ENCODE measurements around the gene CSRP3.

Gene CSRP3

GRCh38 chr11:19134004-19134403, 67.8 kb downstream of the CSRP3 start:
- Histone ChIP-seq H3K4me3 (ENCODE audit: low read depth in 1 of 2, low read length in 2 of 2) (no peak overlapping the region), H3K9me3 (ENCODE audit: control insufficient read depth in 1 of 2, low read length in 2 of 2) (no peaks in the 10 kb centered on the region), H3K4me1 (ENCODE audit: control insufficient read depth in 1 of 2, insufficient read depth in 2 of 2, low read length in 2 of 2) (no peaks in the 10 kb centered on the region), H3K9ac (ENCODE audit: low read depth in 1 of 2, low read length in 2 of 2) (no peak overlapping the region), H3K36me3 (ENCODE audit: control insufficient read depth in 1 of 2, insufficient read depth in 2 of 2, low read length in 2 of 2) (peaks cover 4 to 7% of the 10 kb centered on the region in 2 donors), H3K27ac (ENCODE audit: low read depth, low read length) (no peak overlapping the region), H3K27me3 (ENCODE audit: control insufficient read depth in 1 of 2, insufficient read depth in 2 of 2, low read length in 2 of 2) (no peaks in the 10 kb centered on the region)
